Calu3 (cell line): Measurements from ENCODE around the gene PDCD4. TPM values are rescaled to one million over a fixed set of nuclear protein-coding genes. Genes with fewer than 3 reads are reported as not detected.

Source experiments
- BruUV-seq: library from RNA; stranded (reverse); fragments of 400-500 nt; replicated peaks from 2 replicates; lab custom pipeline; 2021; lab: Mats Ljungman, UMichigan
- CTCF ChIA-PET: fragments of 300-600 bp; sonication (Branson Sonifier 250); formaldehyde crosslinking; loops from one replicate; lab custom pipeline; 2022; ENCODE audit warnings: antibody characterized with exemption; lab: Charles Lee
- DNase-seq: peaks from one replicate; pipeline ENCODE4 v3.0.0; 2022
- H3K27ac Mint-ChIP-seq: one replicate; pipeline ENCODE4 v1.8.0; 2022; ENCODE audit warnings: mixed read lengths; ENCODE audit not compliant: unreplicated experiment
- H3K27me3 Mint-ChIP-seq: one replicate; pipeline ENCODE4 v1.8.0; 2022; ENCODE audit warnings: mixed read lengths; ENCODE audit not compliant: unreplicated experiment
- H3K36me3 Mint-ChIP-seq: one replicate; pipeline ENCODE4 v1.8.0; 2022; ENCODE audit warnings: mild to moderate bottlenecking, moderate library complexity, mixed read lengths; ENCODE audit not compliant: insufficient read depth, unreplicated experiment
- H3K4me1 Mint-ChIP-seq: one replicate; pipeline ENCODE4 v1.8.0; 2022; ENCODE audit warnings: mild to moderate bottlenecking, low read depth, mixed read lengths; ENCODE audit not compliant: unreplicated experiment
- H3K4me3 Mint-ChIP-seq: one replicate; pipeline ENCODE4 v1.8.0; 2022; ENCODE audit warnings: mild to moderate bottlenecking, low read depth, moderate library complexity, mixed read lengths; ENCODE audit not compliant: unreplicated experiment
- H3K9me3 Mint-ChIP-seq: one replicate; pipeline ENCODE4 v1.8.0; 2022; ENCODE audit warnings: low read depth, mixed read lengths; ENCODE audit not compliant: unreplicated experiment
- CTCF ChIP-seq: fragments of 200-600 bp; IDR thresholded peaks from one replicate; pipeline ENCODE4 v1.8.0; 2022; ENCODE audit warnings: antibody characterized with exemption; ENCODE audit not compliant: unreplicated experiment
- intact Hi-C: fragments of 100-400 bp; cut with micrococcal nuclease; formaldehyde crosslinking; loops from one replicate; pipeline ENCODE4 v1.10.0; 2022; ENCODE audit not compliant: unreplicated experiment
- total RNA-seq: library from RNA; stranded (reverse); gene quantifications from 2 replicates; pipeline ENCODE4 v1.2.3, GENCODE V29; 2022

PDCD4 gene
- total RNA-seq, 1 experiment from 2014 or later = 26.1 TPM

GRCh38 chr10:110918269-110918642 lies 46.5 kb downstream of the PDCD4 start:
- TF ChIP-seq CTCF = no peak

GRCh38 chr10:110918643-110919348 lies 47.1 kb downstream of the PDCD4 start, which contains the start of gene BBIP1:
Gene BBIP1 (minus strand): TSS chr10:110919180. CDS start chr10:110918157, 1,023 bp downstream.
- no peaks in the 10 kb centered on the region for H3K27me3 Mint-ChIP-seq
- no peak for DNase-seq
- TF ChIP-seq CTCF = no peak
- BruUV-seq = TSS peak; percentile 52
- peak within 1 kb of the TSS; percentile 94 for H3K4me3 Mint-ChIP-seq
- peak within 1 kb of the TSS; percentile 96 for H3K27ac Mint-ChIP-seq
- H3K36me3 Mint-ChIP-seq = peaks cover 35% of the 10 kb centered on the region
- H3K4me1 Mint-ChIP-seq = peaks cover 10% of the 10 kb centered on the region
- H3K9me3 Mint-ChIP-seq = no peaks in the 10 kb centered on the region
- intact Hi-C loops = no loop called here
- CTCF ChIA-PET = interaction anchor here (0.6 to 1.8 kb wide), 6 partner anchors 17 to 346 kb away, joined by 3 to 8 read pairs (median 6); partner anchors contain the start of gene ADRA2A

More at GRCh38 chr10:110918269-110918642, 46.5 kb downstream of the PDCD4 start:
- no TSS peak for BruUV-seq
- H3K4me3 Mint-ChIP-seq = peak overlapping the region; percentile 94
- peaks cover 35% of the 10 kb centered on the region for H3K36me3 Mint-ChIP-seq
- peaks cover 8% of the 10 kb centered on the region for H3K4me1 Mint-ChIP-seq
- intact Hi-C loops = no loop called here
- no peaks in the 10 kb centered on the region for H3K9me3 Mint-ChIP-seq
- peak overlapping the region; percentile 95 for H3K27ac Mint-ChIP-seq
- DNase-seq = peak; percentile 94
- CTCF ChIA-PET = interaction anchor here (0.6 to 1.8 kb wide), 3 partner anchors 114 to 163 kb away, joined by 5 to 7 read pairs (median 6); partner anchors contain the start of gene ADRA2A
- no peaks in the 10 kb centered on the region for H3K27me3 Mint-ChIP-seq

- peak; percentile 94 for DNase-seq
- H3K36me3 Mint-ChIP-seq = peaks cover 40% of the 10 kb centered on the region
- peaks cover 17% of the 10 kb centered on the region for H3K4me1 Mint-ChIP-seq
- peak within 1 kb of the TSS; percentile 96 for H3K27ac Mint-ChIP-seq
- intact Hi-C loops = no loop called here
- CTCF ChIA-PET = interaction anchor here (0.6 to 1.8 kb wide), 4 partner anchors 18 to 345 kb away, joined by 3 to 8 read pairs (median 6); partner anchors contain the start of gene ADRA2A
- BruUV-seq = no TSS peak
- H3K9me3 Mint-ChIP-seq = no peaks in the 10 kb centered on the region
- TF ChIP-seq CTCF = no peak
- H3K4me3 Mint-ChIP-seq = peak within 1 kb of the TSS; percentile 94
- H3K27me3 Mint-ChIP-seq = no peaks in the 10 kb centered on the region
Observed at GRCh38 chr10:110919349-110919931, 47.7 kb downstream of the PDCD4 start, which contains the start of gene SHOC2. Gene SHOC2 (plus strand): TSS chr10:110919604. CDS start chr10:110964359, 44,755 bp downstream.

- peaks cover 18% of the 10 kb centered on the region for H3K4me1 Mint-ChIP-seq
- no peaks in the 10 kb centered on the region for H3K27me3 Mint-ChIP-seq
- CTCF ChIA-PET = no interaction called here
- no peak for TF ChIP-seq CTCF
- peaks cover 40% of the 10 kb centered on the region for H3K36me3 Mint-ChIP-seq
- no peaks in the 10 kb centered on the region for H3K9me3 Mint-ChIP-seq
- intact Hi-C loops = loop anchor here (10.0 kb wide), 1 partner anchor 215 kb away; no protein-coding TSS in a partner anchor
- peak overlapping the region; percentile 96 for H3K27ac Mint-ChIP-seq
- H3K4me3 Mint-ChIP-seq = peak overlapping the region; percentile 94
- BruUV-seq = TSS peak; percentile 58
- peak; percentile 26 for DNase-seq
Observed at GRCh38 chr10:110919971-110920881, 48.5 kb downstream of the PDCD4 start.
